GM19397 (cell line): ENCODE measurements around the gene RAB30.

ENCODE experiments used
- ATAC-seq: cut with Tn5 transposase; IDR thresholded peaks from one replicate; pipeline ENCODE4 v1.9.1; 2021; ENCODE audit warnings: mild to moderate bottlenecking, moderate library complexity; ENCODE audit not compliant: unreplicated experiment

The RAB30 gene

GRCh38 chr11:83071567-83072349 is at the start of gene RAB30:
Gene RAB30, minus strand, starts transcription at chr11:83071897. Its CDS starts 74,581 bp downstream, at chr11:82997316.
- peak; percentile 95 for ATAC-seq

GRCh38 chr11:83120327-83120726 is 48.6 kb upstream of the RAB30 start:
- ATAC-seq: no peak

GRCh38 chr11:83119216-83119615 is 47.5 kb upstream of the RAB30 start:
- no peak for ATAC-seq

GRCh38 chr11:83118814-83119213 is 47.1 kb upstream of the RAB30 start:
- ATAC-seq: no peak

- no peak for ATAC-seq
Observed at GRCh38 chr11:83116015-83116641, 44.4 kb upstream of the RAB30 start.

- no peak for ATAC-seq
Observed at GRCh38 chr11:83115551-83115950, 43.9 kb upstream of the RAB30 start.

- no peak for ATAC-seq
Observed at GRCh38 chr11:83115026-83115425, 43.3 kb upstream of the RAB30 start.

GRCh38 chr11:83112886-83113285 is 41.2 kb upstream of the RAB30 start:
- ATAC-seq: no peak

GRCh38 chr11:83105168-83105567 is 33.5 kb upstream of the RAB30 start:
- no peak for ATAC-seq

GRCh38 chr11:83102834-83103233 is 31.1 kb upstream of the RAB30 start:
- ATAC-seq: no peak

GRCh38 chr11:83097429-83098075 is 25.9 kb upstream of the RAB30 start:
- ATAC-seq: no peak

GRCh38 chr11:83093634-83094033 is 21.9 kb upstream of the RAB30 start:
- ATAC-seq: no peak

- ATAC-seq: no peak
Observed at GRCh38 chr11:83092488-83093384, 21.0 kb upstream of the RAB30 start.

- ATAC-seq: no peak
Observed at GRCh38 chr11:83088965-83089364, 17.3 kb upstream of the RAB30 start.

- ATAC-seq: no peak
Observed at GRCh38 chr11:83087035-83087434, 15.3 kb upstream of the RAB30 start.

- ATAC-seq: no peak
Observed at GRCh38 chr11:83079820-83080219, 8.1 kb upstream of the RAB30 start.

- no peak for ATAC-seq
Observed at GRCh38 chr11:83078269-83078668, 6.6 kb upstream of the RAB30 start.

GRCh38 chr11:83073884-83074283 is 2.2 kb upstream of the RAB30 start:
- ATAC-seq: no peak

GRCh38 chr11:83073258-83073657 is 1.6 kb upstream of the RAB30 start:
- ATAC-seq: no peak

- no peak for ATAC-seq
Observed at GRCh38 chr11:83072350-83073242, 899 bp upstream of the RAB30 start.
